Peyer's patch (tissue), 4 donors: ENCODE measurements around the gene VPS35L.

Experiments
- POLR2A ChIP-seq, 2 donors: fragments of 450-650 bp; IDR thresholded peaks; one replicate each; pipeline ENCODE4 v1.5.1; 2017; ENCODE audit warnings: antibody characterized with exemption in 2 of 2, mild to moderate bottlenecking in 2 of 2, moderate library complexity in 2 of 2
- TF ChIP-seq, protein P1 (sequence below), 6 experiments: fragments of 450-650 bp in 4 of 6; fragments of 200-600 bp in 2 of 6; sonication (generic) in 1 of 6; IDR thresholded peaks; one replicate each; pipeline ENCODE4 v1.5.1; 2017 to 2019; ENCODE audit warnings: antibody characterized with exemption in 6 of 6, mild to moderate bottlenecking in 3 of 6, moderate library complexity in 1 of 6

DNA sequence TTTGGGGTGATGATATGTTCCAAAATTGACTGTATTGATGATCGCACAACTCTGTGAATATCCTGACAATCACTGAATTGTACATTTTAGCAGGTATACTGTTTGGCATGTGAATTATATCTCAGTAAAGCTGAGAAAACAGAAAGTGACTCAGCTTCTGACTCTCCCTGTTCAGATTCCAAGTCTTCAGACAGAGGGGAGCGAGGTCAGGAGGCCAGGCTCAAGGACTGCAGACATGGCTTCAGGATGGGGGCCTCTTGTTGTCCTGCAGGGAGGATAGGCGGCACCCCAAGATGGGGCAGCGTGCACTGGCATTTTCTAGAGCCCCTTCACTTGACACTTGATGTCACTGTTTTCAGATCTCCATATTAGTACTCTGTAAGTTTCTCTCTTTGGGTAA is 116.9 kb downstream of the VPS35L start:
- TF ChIP-seq, protein P1, sequence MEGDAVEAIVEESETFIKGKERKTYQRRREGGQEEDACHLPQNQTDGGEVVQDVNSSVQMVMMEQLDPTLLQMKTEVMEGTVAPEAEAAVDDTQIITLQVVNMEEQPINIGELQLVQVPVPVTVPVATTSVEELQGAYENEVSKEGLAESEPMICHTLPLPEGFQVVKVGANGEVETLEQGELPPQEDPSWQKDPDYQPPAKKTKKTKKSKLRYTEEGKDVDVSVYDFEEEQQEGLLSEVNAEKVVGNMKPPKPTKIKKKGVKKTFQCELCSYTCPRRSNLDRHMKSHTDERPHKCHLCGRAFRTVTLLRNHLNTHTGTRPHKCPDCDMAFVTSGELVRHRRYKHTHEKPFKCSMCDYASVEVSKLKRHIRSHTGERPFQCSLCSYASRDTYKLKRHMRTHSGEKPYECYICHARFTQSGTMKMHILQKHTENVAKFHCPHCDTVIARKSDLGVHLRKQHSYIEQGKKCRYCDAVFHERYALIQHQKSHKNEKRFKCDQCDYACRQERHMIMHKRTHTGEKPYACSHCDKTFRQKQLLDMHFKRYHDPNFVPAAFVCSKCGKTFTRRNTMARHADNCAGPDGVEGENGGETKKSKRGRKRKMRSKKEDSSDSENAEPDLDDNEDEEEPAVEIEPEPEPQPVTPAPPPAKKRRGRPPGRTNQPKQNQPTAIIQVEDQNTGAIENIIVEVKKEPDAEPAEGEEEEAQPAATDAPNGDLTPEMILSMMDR (IDR thresholded peaks at IDR 0.05): no peak
- TF ChIP-seq POLR2A (IDR thresholded peaks at IDR 0.05): no peak
